Thyroid gland (tissue), 4 donors: ENCODE measurements around the gene CPLX1. TPM values are rescaled to one million over a fixed set of nuclear protein-coding genes. Genes with fewer than 3 reads are reported as not detected.

Experiments
- DNase-seq, 2 donors: peaks; one replicate each; pipeline ENCODE4 v3.0.0-alpha.2; 2019
- H3K27ac ChIP-seq, 3 donors: fragments of 200-600 bp; sonication (generic); 1 replicate in 2 of 3; 2 replicates in 1 of 3; pipeline ENCODE4 v1.5.1; 2016 to 2019; ENCODE audit warnings: mild to moderate bottlenecking in 1 of 3, moderate library complexity in 1 of 3
- H3K27me3 ChIP-seq: fragments of 200-600 bp; sonication (generic); one replicate; pipeline ENCODE4 v1.5.1; 2019
- H3K36me3 ChIP-seq, 2 donors: fragments of 200-600 bp; sonication (generic); one replicate each; pipeline ENCODE4 v1.5.1; 2016 to 2019
- H3K4me1 ChIP-seq, 2 donors: fragments of 200-600 bp; sonication (generic); one replicate each; pipeline ENCODE4 v1.5.1; 2017 to 2019
- H3K4me3 ChIP-seq, 3 donors: fragments of 200-600 bp; sonication (generic); replicated peaks in 1 of 3; 1 replicate in 2 of 3; 2 replicates in 1 of 3; pipeline ENCODE4 v1.5.1; 2016; ENCODE audit warnings: mild to moderate bottlenecking in 1 of 3
- H3K9me3 ChIP-seq: fragments of 200-600 bp; sonication (generic); one replicate; pipeline ENCODE4 v1.5.1; 2017
- CTCF ChIP-seq, 6 experiments: fragments of 200-600 bp in 3 of 6; fragments of 450-650 bp in 3 of 6; sonication (generic) in 3 of 6; IDR thresholded peaks; one replicate each; pipeline ENCODE4 v1.5.1; 2016 to 2019; ENCODE audit warnings: antibody characterized with exemption in 6 of 6, mild to moderate bottlenecking in 2 of 6, inconsistent platforms in 1 of 6, moderate library complexity in 1 of 6
- POLR2A ChIP-seq, 2 donors: fragments of 450-650 bp; IDR thresholded peaks; one replicate each; pipeline ENCODE4 v1.6.1; 2017; ENCODE audit warnings: antibody characterized with exemption in 2 of 2, mild to moderate bottlenecking in 2 of 2, moderate library complexity in 1 of 2
- WGBS, 2 donors: methylation state at CpG; one replicate each; pipeline ENCODE4 v1.1.5; 2017; 5-methylcytosine and 5-hydroxymethylcytosine counted together
- intact Hi-C: fragments of 100-400 bp; cut with DNase I; formaldehyde crosslinking; loops from one replicate; pipeline ENCODE4 v1.15.1; 2023
- total RNA-seq, 4 donors: library from RNA; depleted of rRNA; stranded (reverse); fragments of >200 nt; gene quantifications; one replicate each; pipeline ENCODE4 v1.2.3, GENCODE V29; 2016

Gene CPLX1
- total RNA-seq, 4 donors from 2014 or later: 0.75 to 3.2 (median 1.4) TPM; not detected in 1

DNA sequence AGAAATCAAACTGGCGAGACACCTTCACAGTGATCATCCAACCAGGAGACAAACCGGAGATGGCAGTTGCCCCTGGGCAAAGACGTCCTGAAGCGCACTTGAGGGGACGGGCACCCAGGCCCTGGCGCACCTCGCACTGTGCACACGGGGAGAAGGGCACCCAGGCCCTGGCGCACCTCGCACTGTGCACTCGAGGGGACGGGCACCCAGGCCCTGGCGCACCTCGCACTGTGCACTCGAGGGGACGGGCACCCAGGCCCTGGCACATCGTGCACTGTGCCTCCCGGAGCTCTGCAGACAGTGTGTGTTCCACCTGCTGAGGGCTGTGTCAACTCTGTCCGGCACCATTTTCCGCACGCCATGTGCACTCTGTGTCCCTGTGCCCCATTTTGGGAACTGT lies 34.6 kb upstream of the CPLX1 start:
- Histone ChIP-seq H3K27me3 (no peaks in the 10 kb centered on the region), H3K36me3 (peaks cover 52 to 72% of the 10 kb centered on the region in 2 donors), H3K9me3 (no peaks in the 10 kb centered on the region), H3K4me3 (no peak overlapping the region), H3K27ac (no peak overlapping the region), H3K4me1 (no peaks in the 10 kb centered on the region)
- no peak for DNase-seq
- intact Hi-C loops: no loop called here
- TF ChIP-seq POLR2A (IDR thresholded peaks at IDR 0.05) (no peak), CTCF (IDR thresholded peaks at IDR 0.05) (no peak)
- 97% methylated on average over 18 to 19 of the region's 21 CpGs for WGBS, 2 donors

GRCh38 chr4:859496-859895 lies 33.6 kb upstream of the CPLX1 start:
- no peak for DNase-seq
- 92 to 97% methylated on average over 7 to 13 of the region's 13 CpGs for WGBS, 2 donors
- intact Hi-C loops: no loop called here
- TF ChIP-seq POLR2A (IDR thresholded peaks at IDR 0.05): no peak
- no peak for TF ChIP-seq CTCF (IDR thresholded peaks at IDR 0.05)
- H3K36me3 ChIP-seq: peaks cover 45 to 66% of the 10 kb centered on the region in 2 donors
- no peak overlapping the region for H3K27ac ChIP-seq
- no peaks in the 10 kb centered on the region for H3K9me3 ChIP-seq
- no peak overlapping the region for H3K4me3 ChIP-seq
- no peaks in the 10 kb centered on the region for H3K27me3 ChIP-seq
- no peaks in the 10 kb centered on the region for H3K4me1 ChIP-seq

GRCh38 chr4:858831-859451 lies 33.0 kb upstream of the CPLX1 start:
- no peaks in the 10 kb centered on the region for H3K9me3 ChIP-seq
- 96 to 97% methylated on average over 14 to 29 of the region's 31 CpGs for WGBS, 2 donors
- DNase-seq: no peak
- intact Hi-C loops: no loop called here
- no peaks in the 10 kb centered on the region for H3K4me1 ChIP-seq
- H3K4me3 ChIP-seq: no peak overlapping the region
- no peak for TF ChIP-seq CTCF (IDR thresholded peaks at IDR 0.05)
- H3K27ac ChIP-seq: no peak overlapping the region
- H3K36me3 ChIP-seq: peaks cover 39 to 61% of the 10 kb centered on the region in 2 donors
- no peaks in the 10 kb centered on the region for H3K27me3 ChIP-seq

GRCh38 chr4:858041-858481 lies 32.1 kb upstream of the CPLX1 start:
- peaks cover 35 to 54% of the 10 kb centered on the region in 2 donors for H3K36me3 ChIP-seq
- H3K4me1 ChIP-seq: no peaks in the 10 kb centered on the region
- TF ChIP-seq POLR2A (IDR thresholded peaks at IDR 0.05): no peak
- no peak for TF ChIP-seq CTCF (IDR thresholded peaks at IDR 0.05)
- H3K9me3 ChIP-seq: no peaks in the 10 kb centered on the region
- H3K4me3 ChIP-seq: no peak overlapping the region
- H3K27ac ChIP-seq: no peak overlapping the region
- no peak for DNase-seq
- no peaks in the 10 kb centered on the region for H3K27me3 ChIP-seq
- intact Hi-C loops: no loop called here
- WGBS, 2 donors: 90 to 91% methylated on average over 17 of the region's 17 CpGs

DNA sequence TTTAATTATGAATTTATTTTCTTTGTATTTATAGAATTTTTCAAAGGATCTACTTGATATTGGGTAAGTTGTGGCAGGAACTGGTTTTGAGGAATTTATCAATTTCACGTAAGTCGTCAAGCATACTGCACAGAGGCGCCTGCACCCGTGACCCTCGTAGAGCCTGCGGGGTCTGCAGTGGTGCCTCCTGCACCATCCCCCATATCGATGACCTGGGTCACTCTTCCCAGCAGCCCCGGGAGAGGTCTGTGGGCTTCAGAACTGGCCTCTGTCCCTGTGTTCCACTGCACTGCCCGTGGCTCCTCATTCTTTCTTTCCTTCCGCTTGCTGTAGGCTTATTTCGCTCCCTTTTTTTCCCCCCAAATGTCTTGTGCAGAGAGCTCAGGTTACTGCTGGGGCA lies 31.5 kb upstream of the CPLX1 start:
- no peak overlapping the region for H3K4me3 ChIP-seq
- H3K4me1 ChIP-seq: no peaks in the 10 kb centered on the region
- peaks cover 35 to 48% of the 10 kb centered on the region in 2 donors for H3K36me3 ChIP-seq
- TF ChIP-seq CTCF (IDR thresholded peaks at IDR 0.05) (no peak), POLR2A (IDR thresholded peaks at IDR 0.05) (no peak)
- no peak overlapping the region for H3K27ac ChIP-seq
- H3K27me3 ChIP-seq: no peaks in the 10 kb centered on the region
- DNase-seq: no peak
- 94 to 95% methylated on average over 11 of the region's 11 CpGs for WGBS, 2 donors
- intact Hi-C loops: no loop called here
- H3K9me3 ChIP-seq: no peaks in the 10 kb centered on the region
